ENCODE data around the gene HCN2. TPM values are rescaled to one million over a fixed set of nuclear protein-coding genes. Genes with fewer than 3 reads are reported as not detected.

The HCN2 gene
- total and polyA plus RNA-seq, 9 of the 15 experiments (the other 6 are each of a cell fraction or from before 2014, with no cell fraction given) = 0.29 to 4.2 (median 0.82) TPM; not detected in 2

GRCh38 chr19:662207-662961 is 72.7 kb downstream of the HCN2 start (continued):
- TF ChIP-seq MLX (CRISPR knock-in tag; conservative IDR thresholded peaks at IDR 0.05) (0 out of 4 replicates have a peak, but pooled peaks of 1 of the 2 experiments have one; percentile 80), SAP30 (IDR thresholded peaks at IDR 0.05; ENCODE audit: borderline replicate concordance, insufficient read depth, low read depth, low read length, poor library complexity, severe bottlenecking) (peak; percentile 66), ZNF830 (CRISPR knock-in tag; IDR thresholded peaks at IDR 0.05) (no peak), CREB3L1 (IDR thresholded peaks at IDR 0.05; ENCODE audit: borderline replicate concordance, low read depth) (0 out of 2 replicates have a peak, but pooled peaks have one; percentile 18), NCOA6 (IDR thresholded peaks at IDR 0.05) (no peak), ZNF3 (CRISPR knock-in tag; IDR thresholded peaks at IDR 0.05) (no peak), HNRNPUL1 (IDR thresholded peaks at IDR 0.05; ENCODE audit: low read length) (no peak), BRCA1 (IDR thresholded peaks at IDR 0.05) (no peak), BRCA1 (CRISPR knock-in tag; IDR thresholded peaks at IDR 0.05) (0 out of 2 replicates have a peak, but pooled peaks have one; percentile 62), ZNF146 (CRISPR knock-in tag; IDR thresholded peaks at IDR 0.05; ENCODE audit: unreplicated experiment) (peak; percentile 11), USF2 (CRISPR knock-in tag; IDR thresholded peaks at IDR 0.05) (no peak), XRCC3 (IDR thresholded peaks at IDR 0.05) (no peak), PHF8 (IDR thresholded peaks at IDR 0.05; ENCODE audit: borderline replicate concordance, low read length) (no peak), CHD1 (IDR thresholded peaks at IDR 0.05; ENCODE audit: low read length) (peak; percentile 96), SMARCE1 (IDR thresholded peaks at IDR 0.05) (no peak), TGIF2 (CRISPR knock-in tag; IDR thresholded peaks at IDR 0.05) (peak; percentile 74; the same call in 1 of the 2 replicates), NR0B1 (IDR thresholded peaks at IDR 0.05; ENCODE audit: partially characterized antibody) (no peak), PTTG1 (tag; IDR thresholded peaks at IDR 0.05; ENCODE audit: low read depth) (no peak), WHSC1 (IDR thresholded peaks at IDR 0.05; ENCODE audit: low read length) (no peak), CREB3 (tag; conservative IDR thresholded peaks at IDR 0.05; ENCODE audit: low read depth) (no peak), MAFF (IDR thresholded peaks at IDR 0.05; ENCODE audit: low read length) (no peak)
